PFSK-1 (cell line): ENCODE measurements around the gene TAF8.

ENCODE experiments used
- POLR2AphosphoS5 ChIP-seq: IDR thresholded peaks from 2 replicates; pipeline ENCODE4 v1.6.1; 2012; ENCODE audit warnings: low read depth, mild to moderate bottlenecking, control low read depth, low read length, moderate library complexity
- REST ChIP-seq, 2 experiments: IDR thresholded peaks; 2 replicates each; pipeline versions ENCODE4 v1.6.1 to v1.8.0; 2011 to 2012; ENCODE audit warnings: low read depth in 2 of 2, low read length in 2 of 2, control low read depth in 1 of 2, inconsistent platforms in 1 of 2, mild to moderate bottlenecking in 1 of 2, moderate library complexity in 1 of 2; ENCODE audit not compliant: insufficient read depth in 1 of 2
- SIN3A ChIP-seq: IDR thresholded peaks from 2 replicates; pipeline ENCODE4 v1.6.1; 2012; ENCODE audit warnings: mild to moderate bottlenecking, low read length, moderate library complexity, borderline replicate concordance; ENCODE audit not compliant: insufficient read depth

GRCh38 chr6:42045538-42046460 is 4.5 kb upstream of the TAF8 start:
- TF ChIP-seq SIN3A (peak; percentile 100), POLR2AphosphoS5 (no peak), REST (IDR thresholded peaks at IDR 0.05; ENCODE audit: insufficient read depth in 1 of 2, low read depth in 2 of 2, low read length in 2 of 2) (no peak)
